OCI-LY3 (cell line): ENCODE measurements around the gene ASCC1.
A peak's percentile ranks its signal among the peaks of the same experiment; 100 is the strongest.

Experiments
- H2AFZ ChIP-seq: fragments of 200-600, 300-600 bp; shearing (Covaris generic); 2 replicates; pipeline ENCODE4 v1.6.0; 2014; ENCODE audit warnings: antibody characterized with exemption, low read depth, low read length
- H3K27ac ChIP-seq: fragments of 200-600, 300-600 bp; sonication (generic); 2 replicates; pipeline ENCODE4 v1.5.1; 2014; ENCODE audit warnings: mild to moderate bottlenecking, low read length, moderate library complexity, mixed read lengths
- H3K27me3 ChIP-seq: fragments of 200-600, 300-600 bp; sonication (generic); 2 replicates; pipeline ENCODE4 v1.6.1; 2014; ENCODE audit warnings: low read depth, low read length, mixed read lengths
- H3K36me3 ChIP-seq: fragments of 200-600, 300-600 bp; sonication (generic); replicated peaks from 2 replicates; pipeline ENCODE3; 2014; ENCODE audit warnings: low read depth, low read length, mixed read lengths
- H3K4me1 ChIP-seq: fragments of 300-600, 200-600 bp; sonication (generic); 2 replicates; pipeline ENCODE4 v1.6.1; 2014; ENCODE audit warnings: low read length, mixed read lengths
- H3K4me2 ChIP-seq: fragments of 200-600, 300-600 bp; sonication (generic); 2 replicates; pipeline ENCODE4 v1.6.1; 2014; ENCODE audit warnings: low read length, mixed read lengths
- H3K4me3 ChIP-seq: fragments of 300-600, 200-600 bp; sonication (generic); 2 replicates; pipeline ENCODE4 v1.5.1; 2014; ENCODE audit warnings: antibody characterized with exemption, mild to moderate bottlenecking, low read length, moderate library complexity
- H3K79me2 ChIP-seq: fragments of 300-600, 200-600 bp; shearing (Covaris generic); 2 replicates; pipeline ENCODE4 v1.6.1; 2014; ENCODE audit warnings: mild to moderate bottlenecking, low read length, mixed read lengths
- H3K9ac ChIP-seq: fragments of 300-600, 200-600 bp; shearing (Covaris generic); 2 replicates; pipeline ENCODE4 v1.6.0; 2014; ENCODE audit warnings: mild to moderate bottlenecking, low read length, moderate library complexity
- H3K9me3 ChIP-seq: fragments of 200-600, 300-600 bp; shearing (Covaris generic); 2 replicates; pipeline ENCODE4 v1.6.1; 2014; ENCODE audit warnings: low read length, mixed read lengths; ENCODE audit not compliant: insufficient read depth
- H4K20me1 ChIP-seq: fragments of 200-600, 300-600 bp; sonication (generic); 2 replicates; pipeline ENCODE4 v1.6.1; 2016; ENCODE audit warnings: low read length, mixed read lengths; ENCODE audit not compliant: insufficient read depth
- CTCF ChIP-seq: fragments of 200-600, 300-600 bp; sonication (generic); IDR thresholded peaks from 2 replicates; pipeline ENCODE4 v1.5.1; 2014; ENCODE audit warnings: antibody characterized with exemption, low read length, low read depth
- EZH2phosphoT487 ChIP-seq: fragments of 200-600 bp; shearing (Covaris generic); IDR thresholded peaks from 2 replicates; pipeline ENCODE4 v1.6.1; 2018; ENCODE audit warnings: antibody characterized with exemption, mixed run types, low read depth

ASCC1 gene

GRCh38 chr10:72087392-72087968, 128.6 kb downstream of the ASCC1 start:
- Histone ChIP-seq H3K79me2 (no peaks in the 10 kb centered on the region), H4K20me1 (no peaks in the 10 kb centered on the region), H3K36me3 (no peaks in the 10 kb centered on the region), H2AFZ (0 out of 2 replicates have a peak overlapping the region, but pooled peaks have one; percentile 55), H3K27ac (no peak overlapping the region), H3K4me2 (peak overlapping the region; percentile 96), H3K27me3 (peaks cover 16% of the 10 kb centered on the region), H3K9me3 (no peaks in the 10 kb centered on the region), H3K9ac (peak overlapping the region; percentile 75), H3K4me3 (peak overlapping the region; percentile 87), H3K4me1 (peaks cover 27% of the 10 kb centered on the region)
- TF ChIP-seq CTCF (no peak), EZH2phosphoT487 (no peak)

- peak overlapping the region; percentile 87 for H3K4me3 ChIP-seq
- H3K4me1 ChIP-seq: peaks cover 26% of the 10 kb centered on the region
- peaks cover 16% of the 10 kb centered on the region for H3K27me3 ChIP-seq
- H3K9me3 ChIP-seq: no peaks in the 10 kb centered on the region
- TF ChIP-seq EZH2phosphoT487: no peak
- TF ChIP-seq CTCF: no peak
- no peaks in the 10 kb centered on the region for H4K20me1 ChIP-seq
- peak overlapping the region; percentile 75 for H3K9ac ChIP-seq
- H3K4me2 ChIP-seq: peak overlapping the region; percentile 96
- H2AFZ ChIP-seq: peak overlapping the region; percentile 55; the same call in 1 of the 2 replicates
- no peak overlapping the region for H3K27ac ChIP-seq
- no peaks in the 10 kb centered on the region for H3K36me3 ChIP-seq
- H3K79me2 ChIP-seq: no peaks in the 10 kb centered on the region
Observed at GRCh38 chr10:72086466-72087391, 129.3 kb downstream of the ASCC1 start.

GRCh38 chr10:72085864-72086465, 130.1 kb downstream of the ASCC1 start:
- no peak overlapping the region for H3K27ac ChIP-seq
- no peak overlapping the region for H2AFZ ChIP-seq
- no peaks in the 10 kb centered on the region for H3K9me3 ChIP-seq
- no peak overlapping the region for H3K9ac ChIP-seq
- H4K20me1 ChIP-seq: no peaks in the 10 kb centered on the region
- peaks cover 19% of the 10 kb centered on the region for H3K4me1 ChIP-seq
- no peak overlapping the region for H3K4me2 ChIP-seq
- H3K79me2 ChIP-seq: no peaks in the 10 kb centered on the region
- H3K36me3 ChIP-seq: no peaks in the 10 kb centered on the region
- TF ChIP-seq CTCF (no peak), EZH2phosphoT487 (no peak)
- peaks cover 16% of the 10 kb centered on the region for H3K27me3 ChIP-seq
- H3K4me3 ChIP-seq: no peak overlapping the region

GRCh38 chr10:72085166-72085565, 130.9 kb downstream of the ASCC1 start:
- H4K20me1 ChIP-seq: no peaks in the 10 kb centered on the region
- no peak overlapping the region for H3K27ac ChIP-seq
- H3K4me3 ChIP-seq: no peak overlapping the region
- H3K4me2 ChIP-seq: no peak overlapping the region
- no peaks in the 10 kb centered on the region for H3K9me3 ChIP-seq
- H3K36me3 ChIP-seq: no peaks in the 10 kb centered on the region
- no peaks in the 10 kb centered on the region for H3K79me2 ChIP-seq
- H3K9ac ChIP-seq: no peak overlapping the region
- TF ChIP-seq CTCF (no peak), EZH2phosphoT487 (no peak)
- peaks cover 16% of the 10 kb centered on the region for H3K4me1 ChIP-seq
- peaks cover 14% of the 10 kb centered on the region for H3K27me3 ChIP-seq
- no peak overlapping the region for H2AFZ ChIP-seq
